NCI-H446 (cell line): ENCODE measurements around the gene OR51B5.
"Not testable (repeated sequence)": the region's sequence is repeated elsewhere in the genome, so short reads cannot be mapped to it uniquely, and the experiment has no call there.

Source experiments
- DNase-seq, 2 experiments: peaks; one replicate each; lab custom pipeline; 2025; lab: John Stamatoyannopoulos, UW

OR51B5 gene

GRCh38 chr11:5335170-5335569 is 8.2 kb downstream of the OR51B5 start:
- DNase-seq, result no peak

- no peak for DNase-seq
These were observed 19.1 kb downstream of the OR51B5 start, which contains the start of gene OR51B2 for GRCh38 chr11:5324197-5324596. OR51B2 (minus strand) TSS chr11:5324297; CDS start chr11:5324297, 0 bp downstream.

- DNase-seq, result no peak
These were observed 26.0 kb downstream of the OR51B5 start for GRCh38 chr11:5317292-5317691.

- DNase-seq, result not testable (repeated sequence)
These were observed 29.8 kb downstream of the OR51B5 start for GRCh38 chr11:5313326-5314023.

- no peak for DNase-seq
These were observed 32.9 kb downstream of the OR51B5 start for GRCh38 chr11:5310423-5310822.

GRCh38 chr11:5307256-5308019 is 35.9 kb downstream of the OR51B5 start:
- no peak for DNase-seq

GRCh38 chr11:5304046-5304445 is 39.3 kb downstream of the OR51B5 start:
- no peak for DNase-seq

- DNase-seq, result no peak
These were observed 39.7 kb downstream of the OR51B5 start for GRCh38 chr11:5303626-5304025.

- DNase-seq, result no peak
These were observed 41.5 kb downstream of the OR51B5 start, which contains the start of gene OR51B4 for GRCh38 chr11:5301846-5302245. OR51B4 (minus strand) TSS chr11:5301946; CDS start chr11:5301946, 0 bp downstream.

GRCh38 chr11:5300251-5300650 is 43.1 kb downstream of the OR51B5 start:
- no peak for DNase-seq

GRCh38 chr11:5298451-5298850 is 44.9 kb downstream of the OR51B5 start:
- DNase-seq, result no peak

- no peak for DNase-seq
These were observed 45.5 kb downstream of the OR51B5 start for GRCh38 chr11:5297721-5298323.

- DNase-seq, result not testable (repeated sequence)
These were observed 48.9 kb downstream of the OR51B5 start for GRCh38 chr11:5294342-5294995.

- DNase-seq, result no peak
These were observed 50.3 kb downstream of the OR51B5 start for GRCh38 chr11:5293028-5293427.
